CD14-positive monocyte (primary cell): ENCODE results near the gene DOHH. TPM values are rescaled to one million over a fixed set of nuclear protein-coding genes. Genes with fewer than 3 reads are reported as not detected.
A peak's percentile ranks its signal among the peaks of the same experiment; 100 is the strongest.

Experiments used
- DNase-seq, 3 donors: peaks; one replicate each; pipeline ENCODE4 v3.0.0-alpha.2; 2011 to 2022
- H2AFZ ChIP-seq: 2 replicates; pipeline ENCODE4 v1.6.0; 2012; ENCODE audit warnings: mild to moderate bottlenecking, low read depth, low read length, inconsistent platforms; ENCODE audit not compliant: insufficient read depth, poor library complexity, severe bottlenecking
- H3K27ac ChIP-seq, 2 donors: 1 replicate in 1 of 2; 2 replicates in 1 of 2; pipeline ENCODE4 v1.5.1; 2012 to 2013; ENCODE audit warnings: low read length in 2 of 2, control low read depth in 1 of 2, inconsistent platforms in 1 of 2, low read depth in 1 of 2, mild to moderate bottlenecking in 1 of 2
- H3K27me3 ChIP-seq, 2 donors: one replicate each; pipeline versions ENCODE4 v1.6.0 to v1.6.1; 2011 to 2013; ENCODE audit warnings: low read length in 2 of 2; ENCODE audit not compliant: control insufficient read depth in 2 of 2, insufficient read depth in 2 of 2
- H3K36me3 ChIP-seq, 2 donors: replicated peaks in 1 of 2; 1 replicate in 1 of 2; 2 replicates in 1 of 2; pipeline versions ENCODE4 v1.5.1 to v1.6.1; 2012 to 2013; ENCODE audit warnings: low read length in 2 of 2, control low read depth in 1 of 2, inconsistent platforms in 1 of 2, mild to moderate bottlenecking in 1 of 2; ENCODE audit not compliant: insufficient read depth in 2 of 2, control insufficient read depth in 1 of 2
- H3K4me1 ChIP-seq, 2 donors: 1 replicate in 1 of 2; 2 replicates in 1 of 2; pipeline versions ENCODE4 v1.5.1 to v1.6.1; 2012 to 2013; ENCODE audit warnings: low read length in 2 of 2, control low read depth in 1 of 2, inconsistent platforms in 1 of 2, mild to moderate bottlenecking in 1 of 2, moderate library complexity in 1 of 2; ENCODE audit not compliant: insufficient read depth in 2 of 2, control insufficient read depth in 1 of 2
- H3K4me2 ChIP-seq: replicated peaks from 2 replicates; pipeline ENCODE3; 2012; ENCODE audit warnings: low read length, moderate library complexity, mild to moderate bottlenecking; ENCODE audit not compliant: poor library complexity, severe bottlenecking; ENCODE audit errors: extremely low read depth
- H3K4me3 ChIP-seq, 3 experiments: fragments of 200-600 bp in 1 of 3; sonication (generic) in 1 of 3; replicated peaks in 1 of 3; 1 replicate in 2 of 3; 2 replicates in 1 of 3; pipeline ENCODE4 v1.5.1; 2011 to 2013; ENCODE audit warnings: low read length in 3 of 3, mild to moderate bottlenecking in 3 of 3, control low read depth in 2 of 3, low read depth in 2 of 3, inconsistent platforms in 1 of 3, moderate library complexity in 1 of 3
- H3K79me2 ChIP-seq: 2 replicates; pipeline ENCODE4 v1.6.0; 2012; ENCODE audit warnings: mild to moderate bottlenecking, control low read depth, inconsistent platforms, low read length, moderate library complexity; ENCODE audit not compliant: insufficient read depth
- H3K9ac ChIP-seq: 2 replicates; pipeline ENCODE4 v1.6.0; 2017; ENCODE audit warnings: low read length, mild to moderate bottlenecking; ENCODE audit not compliant: insufficient read depth, poor library complexity, severe bottlenecking
- H3K9me3 ChIP-seq, 2 donors: replicated peaks in 1 of 2; 1 replicate in 1 of 2; 2 replicates in 1 of 2; pipeline versions ENCODE4 v1.5.1 to v1.6.1; 2012 to 2013; ENCODE audit warnings: low read length in 2 of 2, control low read depth in 1 of 2; ENCODE audit not compliant: control insufficient read depth in 1 of 2, insufficient read depth in 1 of 2
- H4K20me1 ChIP-seq: 2 replicates; pipeline ENCODE4 v1.6.0; 2012; ENCODE audit warnings: mild to moderate bottlenecking, low read length, control low read depth, moderate library complexity; ENCODE audit not compliant: insufficient read depth
- H3K27ac Mint-ChIP-seq, 7 donors: one replicate each; pipeline ENCODE4 v1.8.0; 2020; ENCODE audit warnings: mild to moderate bottlenecking in 7 of 7, mixed read lengths in 7 of 7, moderate library complexity in 6 of 7, inconsistent platforms in 2 of 7
- H3K27me3 Mint-ChIP-seq, 3 donors: one replicate each; pipeline ENCODE4 v1.8.0; 2021 to 2022; ENCODE audit warnings: low read depth in 3 of 3, mild to moderate bottlenecking in 3 of 3, mixed read lengths in 3 of 3, moderate library complexity in 3 of 3, inconsistent platforms in 1 of 3
- H3K36me3 Mint-ChIP-seq, 2 donors: one replicate each; pipeline ENCODE4 v1.8.0; 2020; ENCODE audit warnings: mixed read lengths in 2 of 2, inconsistent platforms in 1 of 2, mild to moderate bottlenecking in 1 of 2
- H3K4me1 Mint-ChIP-seq: one replicate; pipeline ENCODE4 v1.8.0; 2020; ENCODE audit warnings: mild to moderate bottlenecking, mixed read lengths
- H3K4me3 Mint-ChIP-seq, 2 donors: one replicate each; pipeline ENCODE4 v1.8.0; 2020; ENCODE audit warnings: mild to moderate bottlenecking in 2 of 2, mixed read lengths in 2 of 2, moderate library complexity in 1 of 2
- H3K9me3 Mint-ChIP-seq, 7 donors: one replicate each; pipeline ENCODE4 v1.8.0; 2020 to 2022; ENCODE audit warnings: mixed read lengths in 7 of 7, mild to moderate bottlenecking in 6 of 7, moderate library complexity in 6 of 7, inconsistent platforms in 2 of 7
- CTCF ChIP-seq: fragments of 200-600 bp; IDR thresholded peaks from one replicate; pipeline ENCODE4 v1.8.0; 2022; ENCODE audit warnings: antibody characterized with exemption, mild to moderate bottlenecking
- WGBS: methylation state at CpG from one replicate; pipeline ENCODE4 v1.1.5; 2013; ENCODE audit warnings: missing lambda C conversion rate; ENCODE audit not compliant: insufficient coverage; 5-methylcytosine and 5-hydroxymethylcytosine counted together
- intact Hi-C, 2 donors: fragments of 100-400 bp; cut with micrococcal nuclease; formaldehyde crosslinking; loops; one replicate each; pipeline versions ENCODE4 v1.15.0 to v1.15.1; 2023
- polyA plus RNA-seq, 3 donors: library from polyadenylated mRNA; depleted of rRNA in 1 of 3; unstranded in 2 of 3; stranded (reverse) in 1 of 3; fragments of 300-500 nt in 2 of 3; fragments of >200 nt in 1 of 3; fragmentation: Illumina TruSeq in 2 of 3; gene quantifications; 1 replicate in 2 of 3; 2 replicates in 1 of 3; pipeline ENCODE4 v1.2.3, GENCODE V29; 2012 to 2021

The DOHH gene
- polyA plus RNA-seq, 3 donors: 3.7 to 4.2 (median 4.1) TPM

GRCh38 chr19:3524904-3525451, 24.5 kb upstream of the DOHH start:
- no peak for TF ChIP-seq CTCF
- peaks cover 40% of the 10 kb centered on the region for H3K79me2 ChIP-seq

GRCh38 chr19:3524078-3524842, 23.8 kb upstream of the DOHH start:
- Histone ChIP-seq H3K36me3 (peaks cover 70 to 88% of the 10 kb centered on the region in 2 donors), H4K20me1 (peaks cover 67% of the 10 kb centered on the region), H3K9ac (no peak overlapping the region), H3K9me3 (no peaks in the 10 kb centered on the region), H3K4me1 (no peaks in the 10 kb centered on the region), H3K27me3 (no peaks in the 10 kb centered on the region), H3K27ac (no peak overlapping the region), H3K4me2 (no peak overlapping the region), H2AFZ (no peak overlapping the region), H3K79me2 (peaks cover 47% of the 10 kb centered on the region), H3K4me3 (no peak overlapping the region)
- Mint-ChIP-seq H3K4me1 (no peaks in the 10 kb centered on the region), H3K36me3 (peaks cover 40 to 66% of the 10 kb centered on the region in 2 donors), H3K27ac (peak overlapping the region in 1 of 7 donors; percentile 17), H3K4me3 (no peak overlapping the region), H3K9me3 (peaks cover 0 to 2% (median 0%) of the 10 kb centered on the region in 7 donors), H3K27me3 (peaks cover 0 to 1% (median 0%) of the 10 kb centered on the region in 3 donors)
- WGBS: 99% methylated on average over 27 of the region's 33 CpGs
- intact Hi-C loops: no loop called here
- no peak for DNase-seq
- TF ChIP-seq CTCF: no peak

More at GRCh38 chr19:3524904-3525451, 24.5 kb upstream of the DOHH start:
- no peaks in the 10 kb centered on the region for H3K27me3 ChIP-seq
- no peak overlapping the region for H3K9ac ChIP-seq
- peaks cover 35 to 59% of the 10 kb centered on the region in 2 donors for H3K36me3 Mint-ChIP-seq
- H3K27ac ChIP-seq: no peak overlapping the region
- H3K9me3 Mint-ChIP-seq: peaks cover 0 to 2% (median 0%) of the 10 kb centered on the region in 7 donors
- peak overlapping the region in 2 of 7 donors; percentile 17 to 63 for H3K27ac Mint-ChIP-seq
- no peak overlapping the region for H3K4me2 ChIP-seq
- no peak overlapping the region for H2AFZ ChIP-seq
- 97% methylated on average over 16 of the region's 20 CpGs for WGBS
- no peak for DNase-seq
- H3K4me1 ChIP-seq: no peaks in the 10 kb centered on the region
- H3K4me3 ChIP-seq: no peak overlapping the region
- no peak overlapping the region for H3K4me3 Mint-ChIP-seq
- H3K36me3 ChIP-seq: peaks cover 63 to 81% of the 10 kb centered on the region in 2 donors
- H3K9me3 ChIP-seq: no peaks in the 10 kb centered on the region
- peaks cover 0 to 1% (median 0%) of the 10 kb centered on the region in 3 donors for H3K27me3 Mint-ChIP-seq
- intact Hi-C loops: no loop called here
- H4K20me1 ChIP-seq: peaks cover 60% of the 10 kb centered on the region
- H3K4me1 Mint-ChIP-seq: no peaks in the 10 kb centered on the region
